Ureter (tissue), 1 donor: ENCODE results near the gene TSGA10. TPM values are rescaled to one million over a fixed set of nuclear protein-coding genes. Genes with fewer than 3 reads are reported as not detected.
A peak's percentile ranks its signal among the peaks of the same experiment; 100 is the strongest.
"Not testable (repeated sequence)": the region's sequence is repeated elsewhere in the genome, so short reads cannot be mapped to it uniquely, and the experiment has no call there.

Source experiments
- DNase-seq: peaks from one replicate; pipeline ENCODE4 v3.0.0-alpha.2; 2020; ENCODE audit warnings: low spot score
- total RNA-seq: library from RNA; stranded (reverse); gene quantifications from one replicate; pipeline ENCODE4 v1.2.4, GENCODE V29; 2023
- donor health status: DM: yes; HTN: yes; CAD: no.

Gene TSGA10
- total RNA-seq, 1 donor from 2014 or later, result 19.9 TPM

DNA sequence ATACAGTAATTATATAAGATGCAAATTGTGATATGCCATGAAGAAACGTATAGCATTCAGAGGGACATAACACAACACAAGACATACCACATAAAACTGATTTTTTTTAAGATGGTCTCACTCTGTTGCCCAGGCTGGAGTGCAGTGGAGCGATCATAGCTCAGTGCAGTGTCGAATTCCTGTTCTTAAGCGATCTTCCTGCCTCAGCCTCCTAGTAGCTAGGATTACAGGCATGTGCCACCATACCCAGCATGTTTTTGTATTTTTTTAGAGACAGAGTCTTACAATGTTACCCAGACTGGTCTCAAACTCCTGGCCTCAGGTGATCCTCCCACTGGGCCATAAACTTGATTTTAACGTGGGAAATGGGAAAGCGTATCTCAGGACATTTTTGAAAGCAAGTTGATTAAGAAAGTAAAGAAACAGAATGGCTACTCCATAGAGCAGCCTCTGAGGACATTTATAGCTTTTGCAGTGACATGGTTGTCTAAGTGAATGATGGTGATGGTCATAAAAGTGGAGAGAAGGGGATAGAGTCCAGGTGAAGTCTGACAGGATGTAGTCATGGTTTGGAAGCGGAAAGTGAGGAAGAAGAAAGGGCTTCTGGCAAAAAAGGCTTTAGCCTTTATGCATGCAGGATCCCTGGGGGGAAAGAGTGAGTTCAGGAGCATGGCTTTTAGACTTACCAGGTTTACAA, 2.4 kb downstream of the TSGA10 start:
- DNase-seq, result no peak

DNA sequence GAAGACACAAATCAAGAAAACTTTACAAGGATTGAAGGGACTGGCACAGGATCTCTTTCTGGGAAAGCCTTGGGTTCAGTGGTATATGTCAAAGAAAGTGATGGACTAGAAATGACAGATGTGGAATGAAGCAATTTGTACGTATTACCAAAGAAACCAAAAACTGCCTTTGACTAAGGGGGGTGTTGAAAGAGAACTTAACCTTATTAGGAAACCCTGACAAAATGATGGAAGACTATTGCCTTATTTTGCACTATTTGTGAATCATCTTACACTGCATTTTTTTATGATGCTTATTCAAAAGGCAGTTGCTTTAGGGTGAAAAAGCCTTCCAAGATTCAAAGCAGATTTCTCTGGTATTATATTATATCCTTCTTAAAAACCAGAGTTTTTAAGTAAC, 4.0 kb downstream of the TSGA10 start:
- DNase-seq, result no peak

DNA sequence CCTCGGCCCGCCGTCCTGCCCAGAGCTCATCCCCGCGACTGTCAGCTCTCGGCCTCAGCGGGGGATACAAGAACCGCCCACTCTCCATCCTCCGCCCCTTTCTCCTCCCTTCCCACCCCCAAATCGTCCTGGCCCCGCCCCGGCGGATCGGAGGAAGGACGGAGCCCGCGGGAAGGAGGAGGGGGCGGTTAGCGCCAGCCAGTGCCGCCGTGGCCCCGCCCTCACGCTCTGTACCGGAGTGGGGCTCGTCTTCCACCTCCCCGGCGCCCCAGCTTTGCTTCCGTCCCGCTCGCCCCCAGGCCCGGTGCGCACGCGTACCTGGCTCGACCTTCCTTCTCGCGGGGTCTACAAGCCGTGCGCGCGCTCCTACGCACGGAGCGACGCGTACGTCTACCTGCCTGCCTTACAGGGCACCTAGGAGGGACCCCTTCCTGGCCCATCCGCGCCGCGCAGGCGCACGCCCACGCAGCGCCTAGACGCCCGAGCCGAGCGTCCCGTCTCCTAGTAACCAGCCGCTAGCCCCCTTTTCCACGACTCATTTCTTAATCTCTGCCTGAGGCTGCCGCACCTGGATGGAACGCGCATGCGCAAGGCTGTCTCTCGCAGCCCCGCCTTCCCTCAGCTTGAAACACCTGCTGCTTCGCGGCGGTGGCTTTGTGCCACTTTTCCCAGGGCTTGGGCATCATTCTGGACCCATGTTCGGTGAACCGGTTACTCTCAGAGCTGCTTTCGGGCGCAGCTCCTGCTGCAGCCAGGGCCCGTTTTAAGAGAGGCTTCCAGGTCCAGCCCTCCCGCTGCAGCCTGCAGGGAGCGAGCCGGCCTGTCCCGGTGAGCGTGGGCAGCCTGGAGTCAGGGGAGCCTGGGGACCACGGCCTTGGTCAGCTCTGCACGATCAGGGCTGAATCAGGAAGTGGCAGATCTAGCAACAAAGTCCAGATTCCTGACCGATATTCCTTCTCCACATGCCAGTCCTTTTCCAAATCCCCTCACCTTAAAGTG, 13.3 kb downstream of the TSGA10 start, which contains the start of gene C2orf15:
Gene C2orf15, plus strand, starts transcription at position 598 of the 999 bp plus-strand sequence. CDS start 8,852 bp downstream, outside the sequence.
- peak; percentile 94 for DNase-seq

DNA sequence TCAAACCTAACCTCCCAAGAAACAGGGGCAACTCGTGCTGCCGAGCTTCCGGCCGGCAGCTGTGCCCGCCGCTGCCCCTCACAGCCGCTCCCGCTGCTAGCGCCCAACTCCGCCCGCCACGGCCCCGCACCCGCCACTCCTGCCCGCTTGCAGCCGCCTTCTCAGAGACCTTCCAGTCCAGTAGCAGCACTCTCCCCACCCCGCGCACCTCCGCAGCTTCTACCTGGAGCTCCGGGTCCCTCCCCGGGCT, 14.0 kb downstream of the TSGA10 start:
- no peak for DNase-seq

DNA sequence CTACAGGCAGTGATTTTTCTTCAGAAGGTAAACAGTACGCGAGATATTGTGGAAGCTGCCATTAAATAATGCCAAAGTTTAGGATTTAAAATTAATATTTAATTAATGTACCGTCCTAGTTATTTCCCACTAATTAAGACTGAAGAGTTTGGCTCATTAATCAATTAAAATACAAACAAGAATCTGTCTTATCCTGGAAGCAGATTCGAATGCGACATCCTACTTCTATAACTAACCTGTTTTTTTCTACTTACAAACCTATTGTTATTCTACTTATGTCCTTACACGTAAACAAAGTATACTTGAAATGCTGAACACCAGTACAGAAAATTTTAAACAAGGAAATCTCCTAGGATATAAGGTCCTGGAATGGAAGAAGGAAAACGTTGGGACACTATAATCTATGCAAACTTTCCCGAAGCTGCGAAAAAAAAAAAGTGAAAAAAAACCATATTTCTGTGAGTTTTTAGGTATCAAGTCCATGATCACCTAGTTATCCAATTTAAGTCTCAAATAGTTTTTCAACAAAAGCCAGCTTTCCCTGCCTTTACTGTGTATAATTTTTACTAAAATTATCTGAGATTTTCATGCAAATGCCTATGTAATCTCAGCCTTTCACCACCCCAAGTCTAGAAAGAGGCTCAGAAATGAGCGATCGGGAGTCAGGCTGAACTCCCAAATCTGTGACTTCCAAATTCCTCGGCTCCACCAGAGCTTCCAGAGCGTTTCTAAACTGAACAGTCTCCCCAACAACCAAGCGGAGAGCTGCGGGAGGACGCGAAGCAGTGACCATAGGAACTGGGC, 14.5 kb downstream of the TSGA10 start:
- DNase-seq, result no peak

DNA sequence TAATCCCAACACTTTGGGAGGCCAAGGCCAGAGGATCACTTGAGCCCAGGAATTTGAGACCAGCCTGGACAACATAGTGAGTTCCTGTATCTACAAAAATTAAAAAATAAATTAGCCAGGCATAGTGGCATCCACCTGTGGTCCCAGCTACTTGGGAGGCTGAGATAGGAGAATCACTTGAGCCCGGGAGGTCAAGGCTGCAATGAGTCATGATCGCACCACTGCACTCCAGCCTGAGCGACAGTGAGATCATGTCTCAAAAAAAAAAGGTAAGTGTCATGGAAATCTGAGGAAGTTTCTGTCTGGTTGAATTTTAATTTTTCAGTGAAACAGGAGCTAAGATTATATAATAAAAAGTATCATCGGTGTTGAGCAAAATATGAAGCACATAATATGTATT, 15.7 kb downstream of the TSGA10 start:
- no peak for DNase-seq

DNA sequence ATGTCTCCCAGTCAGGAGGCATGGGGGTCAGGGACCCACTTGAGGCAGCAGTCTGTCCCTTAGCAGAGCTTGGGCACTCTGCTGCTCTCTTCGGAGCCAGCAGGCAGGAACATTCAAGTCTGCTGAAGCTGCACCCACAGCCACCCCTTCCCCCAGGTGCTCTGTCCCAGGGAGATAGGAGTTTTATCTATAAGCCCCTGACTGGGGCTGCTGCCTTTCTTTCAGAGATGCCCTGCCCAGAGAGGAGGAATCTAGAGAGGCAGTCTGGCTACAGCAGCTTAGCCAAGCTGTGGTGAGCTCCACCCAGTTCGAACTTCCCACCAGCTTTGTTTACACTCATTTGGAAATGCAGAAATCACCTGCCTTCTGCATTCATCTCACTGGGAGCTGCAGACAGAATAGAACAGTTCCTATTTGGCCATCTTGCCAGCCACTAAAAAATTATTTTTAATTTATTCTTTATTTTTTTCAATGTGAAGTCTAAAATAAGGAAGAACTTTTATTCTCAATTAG, 19.6 kb downstream of the TSGA10 start:
- not testable (repeated sequence) for DNase-seq

DNA sequence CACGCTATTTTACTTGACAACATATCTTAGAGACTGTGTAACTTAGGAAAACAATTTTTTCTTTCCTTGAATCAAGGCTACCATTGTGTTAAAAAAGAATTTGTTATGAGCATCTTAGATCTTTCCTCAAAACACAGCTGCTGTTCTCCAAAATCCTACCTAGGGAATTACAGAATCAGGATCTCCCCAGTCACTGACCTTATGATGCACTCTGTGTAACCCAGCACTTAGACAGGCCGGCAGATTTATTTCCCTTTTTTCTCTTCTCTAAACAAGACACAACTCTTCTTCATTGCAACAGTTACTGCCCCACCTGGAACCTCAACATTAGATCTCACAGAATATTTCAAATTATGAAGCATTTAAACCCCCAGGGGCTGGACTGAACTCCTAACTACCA, 26.8 kb downstream of the TSGA10 start:
- no peak for DNase-seq

DNA sequence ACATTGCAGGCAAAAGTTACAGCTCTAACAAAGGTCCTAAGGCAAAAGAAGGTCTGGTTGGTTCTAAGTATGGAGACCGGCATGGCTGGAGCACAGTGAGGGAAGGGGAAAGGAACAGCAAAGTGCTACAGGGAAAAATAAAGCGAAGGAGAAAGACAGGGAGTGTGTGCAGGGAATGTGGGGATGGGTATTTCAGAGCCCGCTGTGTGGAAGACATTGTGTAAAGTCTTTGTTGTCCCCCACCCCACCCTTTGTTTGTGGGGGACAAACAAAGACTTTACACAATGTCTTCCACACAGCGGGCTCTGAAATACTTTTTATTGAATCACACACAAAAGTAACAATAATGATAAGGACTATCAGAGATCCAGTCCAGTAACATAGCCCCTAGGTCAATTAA, 42.1 kb downstream of the TSGA10 start:
- DNase-seq, result no peak

DNA sequence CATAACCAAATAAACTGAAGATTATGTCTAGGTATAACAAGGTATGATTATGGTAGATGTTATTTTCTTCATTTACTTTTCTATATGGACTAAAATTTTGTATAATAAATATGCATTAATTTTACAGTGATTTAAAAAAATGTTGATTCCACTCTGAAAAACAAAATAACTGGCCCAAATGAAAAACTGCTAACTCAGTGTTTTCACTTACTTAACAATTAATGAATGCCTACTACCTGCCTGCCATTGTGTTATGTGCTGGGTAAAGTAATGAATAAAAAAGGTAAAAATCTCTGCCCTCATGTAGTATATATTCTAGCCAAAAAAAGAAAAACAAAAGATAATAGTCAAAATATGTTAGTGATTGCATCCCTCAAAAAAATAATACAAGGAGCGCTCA, 42.8 kb downstream of the TSGA10 start:
- DNase-seq, result no peak

DNA sequence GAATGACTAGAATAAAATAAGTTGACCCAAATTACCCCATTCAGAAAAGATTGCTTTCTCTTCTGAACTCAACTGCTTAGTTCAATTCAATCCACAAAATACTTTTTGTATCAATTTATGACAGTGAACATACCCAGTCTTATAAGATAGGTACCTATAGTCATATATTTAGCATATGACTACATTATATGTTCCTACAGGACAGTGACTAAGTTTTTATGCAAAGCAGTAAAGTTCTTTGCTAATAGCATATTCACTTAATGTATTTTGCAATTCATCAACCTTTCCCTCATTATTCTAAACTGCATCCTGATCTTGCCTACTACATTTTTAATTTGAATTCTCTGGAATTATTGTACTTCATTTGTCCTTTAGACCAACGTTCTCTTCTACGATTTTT, 43.5 kb downstream of the TSGA10 start:
- DNase-seq, result no peak

DNA sequence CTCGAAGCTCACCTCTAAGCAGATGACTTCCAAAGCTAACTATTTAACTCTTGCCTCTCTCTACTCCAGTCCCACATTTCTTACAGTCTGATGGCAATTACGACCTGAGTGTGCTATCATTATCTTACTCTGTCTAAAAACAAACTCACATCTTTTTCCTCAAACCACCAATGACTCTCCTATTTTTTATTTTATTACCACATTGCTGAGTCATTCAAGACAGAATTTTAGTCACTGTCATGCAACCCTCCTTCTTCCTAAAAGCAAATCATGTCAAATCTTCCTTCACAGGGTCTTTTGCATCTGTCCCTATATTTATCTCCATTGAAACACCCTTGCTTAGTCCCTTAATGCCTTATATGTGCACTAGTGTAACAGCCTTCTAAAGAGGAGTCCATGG, 47.8 kb downstream of the TSGA10 start:
- no peak for DNase-seq

DNA sequence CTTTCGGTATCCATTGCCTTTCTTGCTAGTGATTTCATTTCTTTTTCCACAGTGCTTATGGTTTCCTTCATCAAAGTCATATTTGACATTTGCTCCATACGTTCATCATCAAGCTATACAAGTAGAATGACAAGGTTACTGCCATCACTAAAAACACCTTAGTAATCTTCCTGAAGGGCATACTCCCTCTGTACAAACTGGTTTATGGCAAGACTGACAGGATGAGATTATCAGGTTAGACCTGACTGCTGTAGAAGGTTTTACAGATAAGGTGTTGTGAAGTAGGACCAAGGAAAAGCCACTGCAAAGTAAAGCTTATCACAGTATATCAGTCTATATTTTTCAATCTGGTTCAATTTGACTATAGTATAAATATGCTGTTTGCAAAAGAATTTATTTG, 50.7 kb downstream of the TSGA10 start:
- DNase-seq, result no peak

DNA sequence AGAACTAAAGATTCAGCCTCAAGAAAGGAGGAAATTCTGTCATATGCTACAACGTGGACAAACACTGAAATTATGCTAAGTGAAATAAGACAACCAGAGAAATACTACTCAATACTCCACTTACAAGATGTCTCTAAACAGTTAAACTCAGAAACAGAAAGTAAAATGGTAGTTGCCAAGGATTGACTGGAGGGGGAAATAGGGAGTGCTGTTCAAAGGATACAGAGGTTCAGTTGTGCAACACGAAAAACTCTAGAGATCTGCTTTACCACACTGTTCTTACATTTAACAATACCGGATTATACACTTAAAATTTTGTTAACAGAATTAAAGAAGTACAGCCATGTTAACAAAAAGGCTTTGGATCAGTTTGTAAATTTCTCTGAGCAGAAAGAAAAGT, 53.0 kb downstream of the TSGA10 start:
- no peak for DNase-seq

DNA sequence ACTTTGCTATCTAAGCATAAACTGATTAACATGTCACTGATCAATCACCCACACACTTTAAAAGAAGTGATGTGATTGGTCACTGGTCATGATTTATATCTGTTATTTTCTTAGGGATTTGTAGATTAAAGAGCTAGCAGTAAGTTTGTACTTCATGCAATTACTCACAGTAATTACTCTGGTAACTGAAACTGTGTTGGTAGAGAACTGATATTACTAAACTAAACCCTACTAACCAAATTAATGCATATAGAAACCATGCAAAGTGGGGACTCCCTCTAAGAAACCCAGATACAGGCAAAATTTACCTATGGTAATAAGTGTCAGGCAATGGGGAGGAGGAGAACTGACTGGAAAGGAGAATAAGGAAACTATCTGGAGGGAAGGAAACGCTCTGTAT, 58.0 kb downstream of the TSGA10 start:
- no peak for DNase-seq

DNA sequence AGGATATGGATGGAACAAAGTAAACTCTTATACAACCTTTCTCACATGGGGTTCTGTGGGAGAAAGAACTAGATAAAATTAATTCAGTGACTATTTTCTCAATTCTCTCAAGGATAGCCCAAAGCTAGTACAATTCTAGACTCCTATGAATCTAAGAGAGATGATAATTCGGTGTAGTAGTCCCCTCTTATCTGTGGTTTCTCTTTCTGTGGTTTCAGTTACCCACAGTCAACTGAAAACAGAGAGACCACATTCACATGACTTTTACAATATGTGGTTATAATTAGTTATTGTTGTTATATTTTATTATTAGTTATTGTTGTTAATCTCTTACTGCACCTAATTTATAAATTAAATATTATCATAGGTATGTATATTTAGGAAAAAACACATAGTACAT, 66.7 kb downstream of the TSGA10 start:
- DNase-seq, result no peak

DNA sequence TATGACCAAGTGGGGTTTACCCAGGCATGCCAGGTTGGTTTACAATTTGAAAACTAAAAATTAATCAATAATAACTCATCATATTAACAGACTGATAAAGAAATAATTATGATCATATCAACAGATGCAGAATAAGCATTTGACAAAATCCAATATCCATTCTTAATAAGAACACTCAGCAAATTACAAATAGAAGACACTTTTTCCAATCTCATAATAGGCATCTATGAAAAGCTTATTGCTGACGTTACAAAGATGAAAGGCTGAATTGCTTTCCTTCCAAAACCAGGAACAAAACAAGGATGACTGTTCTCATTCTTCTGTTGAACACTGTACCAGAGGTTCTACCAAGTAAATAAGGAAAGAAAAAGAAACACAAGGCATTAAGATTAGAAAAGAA, 68.4 kb downstream of the TSGA10 start:
- no peak for DNase-seq

DNA sequence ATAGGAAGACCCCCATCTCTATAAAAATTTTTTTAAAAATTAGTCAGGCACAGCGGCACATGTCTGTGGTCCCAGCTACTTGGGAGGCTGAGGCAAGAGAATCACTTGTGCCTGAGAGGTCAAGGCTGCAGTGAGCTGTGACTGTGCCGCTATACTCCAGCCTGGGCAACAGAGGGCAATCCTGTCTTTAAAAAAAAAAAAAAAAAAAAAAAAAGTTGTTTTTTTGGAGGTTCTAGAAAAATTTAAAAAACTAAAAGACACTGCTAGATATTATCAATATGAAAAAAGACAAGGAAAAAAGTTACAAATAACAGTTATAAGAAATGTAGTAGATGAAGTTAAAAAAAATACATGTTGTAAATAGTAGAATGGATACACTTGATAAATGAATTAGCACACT, 69.3 kb downstream of the TSGA10 start:
- no peak for DNase-seq

DNA sequence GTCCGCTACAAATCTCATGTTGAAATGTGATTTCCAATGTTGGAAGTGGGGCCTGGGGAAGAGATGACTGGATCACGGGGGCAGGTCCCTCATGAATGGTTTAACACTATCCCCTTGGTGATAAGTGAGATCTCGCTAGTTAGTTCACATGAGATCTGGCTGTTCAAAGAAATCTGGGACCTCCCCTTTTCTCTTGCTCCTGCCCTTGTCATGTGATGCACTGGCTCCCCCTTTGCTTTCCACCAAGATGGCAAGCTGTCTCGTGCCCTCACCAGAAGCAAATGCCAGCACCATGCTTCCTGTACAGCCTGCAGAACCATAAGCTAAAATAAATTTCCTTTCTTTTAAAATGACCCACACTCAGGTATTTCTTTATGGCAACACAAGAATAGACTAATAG, 70.5 kb downstream of the TSGA10 start:
- DNase-seq, result no peak

DNA sequence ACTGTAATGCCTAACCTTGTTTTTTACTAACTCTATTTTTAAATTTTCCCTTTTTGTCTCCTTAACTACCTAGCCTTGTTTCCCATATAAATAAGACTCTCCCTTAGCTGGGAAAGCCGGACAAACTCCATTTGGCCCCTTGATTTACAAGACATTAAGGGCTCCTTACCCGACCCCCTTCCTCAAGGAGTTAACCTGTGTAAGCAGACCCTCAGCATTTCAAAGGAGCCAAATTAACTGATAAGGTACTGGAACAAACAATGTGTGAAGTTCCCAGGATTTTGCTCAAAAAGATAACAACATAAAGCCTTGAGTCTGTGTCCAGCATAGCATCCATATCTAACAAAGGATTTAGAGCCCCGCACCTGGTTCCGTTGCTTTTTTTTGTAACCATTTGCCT, 72.9 kb downstream of the TSGA10 start:
- no peak for DNase-seq

DNA sequence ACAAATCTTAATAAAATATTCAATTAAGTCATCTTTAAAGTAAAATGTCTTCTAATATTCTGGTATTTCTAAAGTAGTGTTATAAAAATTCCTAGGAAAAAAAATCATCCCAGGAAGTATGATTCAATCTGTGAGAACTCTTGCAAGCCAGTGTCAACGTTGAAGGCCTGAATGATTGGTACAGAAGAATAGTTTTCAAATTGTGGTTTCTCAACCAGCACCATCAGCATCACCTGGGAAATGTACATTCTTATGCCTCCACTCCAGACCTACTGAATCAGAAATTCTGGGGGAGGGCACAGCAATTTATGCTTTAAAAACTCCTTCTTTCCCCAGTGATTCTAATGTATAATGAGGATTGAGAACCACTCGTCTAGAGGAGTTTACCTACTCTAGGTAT, 75.5 kb downstream of the TSGA10 start:
- DNase-seq, result no peak

DNA sequence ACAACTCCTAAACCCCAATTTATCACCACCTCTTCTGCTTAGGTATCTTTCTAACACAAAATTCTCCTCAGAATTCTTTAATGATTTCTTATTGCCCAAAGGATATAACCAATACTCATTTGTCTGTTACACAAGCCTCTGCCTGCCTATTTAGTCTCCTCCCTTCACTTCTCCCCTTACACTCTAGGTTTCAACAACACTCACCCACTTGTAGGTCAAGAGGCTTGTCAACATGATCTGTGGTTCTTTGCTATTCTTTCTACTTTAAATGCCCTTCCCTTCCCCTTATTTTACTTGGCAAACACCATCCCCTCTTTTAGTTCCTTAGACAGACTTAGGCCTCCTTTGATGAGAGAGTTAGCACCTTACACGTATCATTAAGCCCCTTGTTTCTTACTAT, 82.2 kb downstream of the TSGA10 start:
- DNase-seq, result no peak
